Gastroesophageal sphincter (tissue), 4 donors: ENCODE results near the gene MYO3B. TPM values are rescaled to one million over a fixed set of nuclear protein-coding genes. Genes with fewer than 3 reads are reported as not detected.

Experiments
- ATAC-seq: fragments of 150-250 bp; one replicate; pipeline ENCODE4 v1.9.1; 2016; ENCODE audit warnings: mild to moderate bottlenecking, moderate library complexity
- H3K27ac ChIP-seq, 4 donors: fragments of 200-600 bp; sonication (generic) in 3 of 4; 1 replicate in 3 of 4; 2 replicates in 1 of 4; pipeline ENCODE4 v1.5.1; 2016 to 2019
- H3K27me3 ChIP-seq: fragments of 200-600 bp; sonication (generic); one replicate; pipeline ENCODE4 v1.5.1; 2019
- H3K36me3 ChIP-seq, 2 donors: fragments of 200-600 bp; sonication (generic); one replicate each; pipeline ENCODE4 v1.5.1; 2019; ENCODE audit warnings: control low read depth in 1 of 2
- H3K4me1 ChIP-seq, 3 donors: fragments of 200-600 bp; sonication (generic); 1 replicate in 2 of 3; 2 replicates in 1 of 3; pipeline ENCODE4 v1.5.1; 2016 to 2019; ENCODE audit warnings: control low read depth in 2 of 3
- H3K4me3 ChIP-seq, 2 donors: fragments of 200-600 bp; sonication (generic); one replicate each; pipeline ENCODE4 v1.5.1; 2019; ENCODE audit warnings: mild to moderate bottlenecking in 1 of 2, moderate library complexity in 1 of 2
- H3K9me3 ChIP-seq, 3 donors: fragments of 200-600 bp; sonication (generic); one replicate each; pipeline ENCODE4 v1.5.1; 2017 to 2019; ENCODE audit warnings: control low read depth in 2 of 3
- EP300 ChIP-seq: sonication (generic); formaldehyde crosslinking; IDR thresholded peaks from one replicate; pipeline ENCODE4 v1.6.1; 2017; ENCODE audit warnings: antibody characterized with exemption, mild to moderate bottlenecking
- POLR2A ChIP-seq, 2 donors: fragments of 450-650 bp; IDR thresholded peaks; one replicate each; pipeline ENCODE4 v1.6.1; 2017; ENCODE audit warnings: antibody characterized with exemption in 2 of 2, mild to moderate bottlenecking in 2 of 2, moderate library complexity in 1 of 2
- POLR2AphosphoS5 ChIP-seq: sonication (generic); formaldehyde crosslinking; IDR thresholded peaks from one replicate; pipeline ENCODE4 v1.6.1; 2017; ENCODE audit warnings: antibody characterized with exemption
- WGBS, 2 donors: methylation state at CpG; one replicate each; pipeline ENCODE4 v1.1.5; 2018; ENCODE audit warnings: low coverage in 1 of 2; 5-methylcytosine and 5-hydroxymethylcytosine counted together
- total RNA-seq, 4 donors: library from RNA; depleted of rRNA; stranded (reverse); fragments of >200 nt; gene quantifications; one replicate each; pipeline ENCODE4 v1.1.0, GENCODE V29; 2016
- TF ChIP-seq, protein P1 (sequence below), 4 experiments: fragments of 200-600 bp in 2 of 4; fragments of 450-650 bp in 2 of 4; sonication (generic) in 1 of 4; IDR thresholded peaks; one replicate each; pipeline ENCODE4 v1.5.1; 2017 to 2019; ENCODE audit warnings: antibody characterized with exemption in 4 of 4, mild to moderate bottlenecking in 2 of 4, moderate library complexity in 2 of 4

The MYO3B gene
- total RNA-seq, 4 donors from 2014 or later: not detected

DNA sequence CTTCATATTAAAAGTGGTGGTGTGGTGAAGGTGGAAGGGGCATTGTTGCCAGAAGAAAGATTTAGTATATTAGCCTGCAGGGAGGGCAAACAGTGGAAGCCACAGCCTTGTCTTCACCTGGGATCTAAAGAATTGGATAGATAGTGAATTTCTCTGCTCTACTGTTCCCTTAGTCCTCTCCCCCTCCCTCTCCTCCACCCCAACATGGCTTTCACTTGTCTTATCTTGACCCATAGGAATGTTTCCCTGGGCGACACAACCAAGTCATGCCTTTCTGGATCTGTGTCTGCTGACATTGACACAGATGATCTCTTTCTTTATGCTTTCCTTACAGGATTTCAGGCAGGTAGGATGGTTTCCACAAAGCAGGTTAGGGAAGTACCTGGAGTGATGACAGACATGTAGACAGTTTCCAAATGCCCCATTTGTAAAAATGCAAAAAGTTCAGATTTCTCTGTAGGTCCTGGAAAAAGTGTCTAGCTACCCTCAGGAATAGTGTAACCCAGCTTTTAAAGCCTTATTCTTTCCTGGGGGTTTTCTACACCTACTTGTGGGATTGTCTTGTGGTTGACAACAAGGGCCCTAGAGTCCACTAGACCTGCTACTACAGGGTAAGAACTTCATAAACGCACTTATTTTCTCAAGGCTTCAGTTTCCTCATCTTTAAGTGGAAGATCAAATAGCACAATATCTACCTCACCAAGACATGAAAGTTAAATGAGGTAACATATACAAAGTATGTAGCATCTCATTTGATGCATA lies 353.0 kb downstream of the MYO3B start:
- Histone ChIP-seq H3K9me3 (no peaks in the 10 kb centered on the region), H3K27me3 (no peaks in the 10 kb centered on the region), H3K4me1 (peaks cover 0 to 22% (median 12%) of the 10 kb centered on the region in 3 donors), H3K36me3 (no peaks in the 10 kb centered on the region), H3K27ac (peak overlapping the region in 3 of 4 donors; percentile 52 to 68 (median 54)), H3K4me3 (no peak overlapping the region)
- 72 to 88% methylated on average over 2 of the region's 2 CpGs for WGBS, 2 donors
- TF ChIP-seq POLR2A (IDR thresholded peaks at IDR 0.05) (no peak), POLR2AphosphoS5 (no peak), EP300 (no peak)
- TF ChIP-seq, protein P1, sequence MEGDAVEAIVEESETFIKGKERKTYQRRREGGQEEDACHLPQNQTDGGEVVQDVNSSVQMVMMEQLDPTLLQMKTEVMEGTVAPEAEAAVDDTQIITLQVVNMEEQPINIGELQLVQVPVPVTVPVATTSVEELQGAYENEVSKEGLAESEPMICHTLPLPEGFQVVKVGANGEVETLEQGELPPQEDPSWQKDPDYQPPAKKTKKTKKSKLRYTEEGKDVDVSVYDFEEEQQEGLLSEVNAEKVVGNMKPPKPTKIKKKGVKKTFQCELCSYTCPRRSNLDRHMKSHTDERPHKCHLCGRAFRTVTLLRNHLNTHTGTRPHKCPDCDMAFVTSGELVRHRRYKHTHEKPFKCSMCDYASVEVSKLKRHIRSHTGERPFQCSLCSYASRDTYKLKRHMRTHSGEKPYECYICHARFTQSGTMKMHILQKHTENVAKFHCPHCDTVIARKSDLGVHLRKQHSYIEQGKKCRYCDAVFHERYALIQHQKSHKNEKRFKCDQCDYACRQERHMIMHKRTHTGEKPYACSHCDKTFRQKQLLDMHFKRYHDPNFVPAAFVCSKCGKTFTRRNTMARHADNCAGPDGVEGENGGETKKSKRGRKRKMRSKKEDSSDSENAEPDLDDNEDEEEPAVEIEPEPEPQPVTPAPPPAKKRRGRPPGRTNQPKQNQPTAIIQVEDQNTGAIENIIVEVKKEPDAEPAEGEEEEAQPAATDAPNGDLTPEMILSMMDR (IDR thresholded peaks at IDR 0.05): no peak
- no peak for ATAC-seq

DNA sequence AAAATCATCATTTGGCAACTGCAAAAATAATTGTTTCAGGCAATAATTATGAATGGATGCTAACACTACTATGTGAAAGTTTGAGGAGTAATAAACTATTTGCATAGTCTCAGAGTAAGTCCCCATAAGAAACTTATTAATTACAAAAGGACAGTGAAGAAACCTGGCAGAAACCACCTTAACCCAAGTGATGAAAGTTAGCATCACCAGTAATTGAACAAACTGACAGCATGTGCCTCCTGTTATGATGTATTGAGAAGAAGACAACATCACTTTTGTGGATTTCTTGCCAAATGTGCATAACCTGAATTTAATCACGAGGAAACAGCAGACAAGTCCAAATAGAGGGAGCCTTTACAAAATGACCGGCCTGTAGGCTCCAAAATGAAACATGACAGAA lies 353.9 kb downstream of the MYO3B start:
- H3K4me3 ChIP-seq: no peak overlapping the region
- peaks cover 0 to 19% (median 11%) of the 10 kb centered on the region in 3 donors for H3K4me1 ChIP-seq
- 68 to 73% methylated on average over 2 of the region's 2 CpGs for WGBS, 2 donors
- H3K9me3 ChIP-seq: no peaks in the 10 kb centered on the region
- H3K36me3 ChIP-seq: no peaks in the 10 kb centered on the region
- ATAC-seq: no peak
- H3K27me3 ChIP-seq: no peaks in the 10 kb centered on the region
- no peak overlapping the region for H3K27ac ChIP-seq
- TF ChIP-seq POLR2AphosphoS5: no peak
- TF ChIP-seq, protein P1 (IDR thresholded peaks at IDR 0.05): no peak
- no peak for TF ChIP-seq EP300
- no peak for TF ChIP-seq POLR2A (IDR thresholded peaks at IDR 0.05)

DNA sequence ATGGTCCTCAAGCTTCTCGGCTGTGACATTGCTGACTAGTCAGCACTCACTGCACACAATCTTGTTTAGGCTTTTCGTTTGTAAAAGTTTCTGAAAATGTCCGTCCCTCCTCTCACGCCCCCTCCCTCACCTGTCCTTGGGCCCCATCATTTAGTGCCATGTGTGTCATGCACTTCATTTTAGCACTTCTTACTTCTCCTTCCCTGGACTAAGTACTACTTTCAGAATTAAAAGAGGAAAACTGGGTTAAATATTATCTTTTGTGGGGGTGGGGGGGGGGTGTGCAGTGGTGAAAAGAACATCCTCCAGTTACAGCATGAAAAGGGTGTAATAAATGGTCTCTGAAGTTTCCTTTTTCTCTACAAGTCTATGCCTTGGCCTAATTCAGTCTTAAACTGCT lies 355.2 kb downstream of the MYO3B start:
- no peak for ATAC-seq
- Histone ChIP-seq H3K36me3 (no peaks in the 10 kb centered on the region), H3K4me1 (peaks cover 0 to 19% (median 11%) of the 10 kb centered on the region in 3 donors), H3K27ac (no peak overlapping the region), H3K27me3 (no peaks in the 10 kb centered on the region), H3K4me3 (no peak overlapping the region), H3K9me3 (no peaks in the 10 kb centered on the region)
- WGBS, 2 donors: 84 to 90% methylated on average over 2 to 4 of the region's 4 CpGs
- no peak for TF ChIP-seq EP300
- TF ChIP-seq, protein P1 (IDR thresholded peaks at IDR 0.05): no peak
- no peak for TF ChIP-seq POLR2AphosphoS5
- TF ChIP-seq POLR2A (IDR thresholded peaks at IDR 0.05): no peak

DNA sequence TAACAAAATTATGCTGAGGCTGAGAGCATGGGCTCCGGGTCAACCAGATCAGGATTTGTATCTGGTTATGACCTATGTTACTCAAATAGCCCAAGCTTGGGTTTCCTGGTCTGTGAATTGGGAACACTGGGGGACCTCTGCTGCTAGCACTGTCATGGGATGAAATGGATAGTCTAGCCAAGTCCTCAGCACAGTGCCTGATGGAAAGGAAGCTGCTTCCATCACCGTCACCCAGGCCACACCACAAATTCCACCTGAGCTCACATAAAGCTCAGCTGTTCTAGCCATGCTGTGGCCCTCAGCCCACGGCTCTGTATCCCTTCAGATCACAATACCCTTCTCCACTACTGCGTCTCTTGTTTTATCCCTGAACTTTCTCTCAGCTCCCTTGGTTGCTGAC lies 357.6 kb downstream of the MYO3B start:
- whole genome bisulfite sequencing, 2 donors: 87 to 100% methylated on average over 3 of the region's 4 CpGs
- no peak overlapping the region for H3K27ac ChIP-seq
- no peak for ATAC-seq
- no peaks in the 10 kb centered on the region for H3K9me3 ChIP-seq
- H3K36me3 ChIP-seq: no peaks in the 10 kb centered on the region
- H3K4me1 ChIP-seq: peaks cover 0 to 5% (median 3%) of the 10 kb centered on the region in 3 donors
- TF ChIP-seq POLR2A (IDR thresholded peaks at IDR 0.05): no peak
- TF ChIP-seq, protein P1 (IDR thresholded peaks at IDR 0.05): no peak
- no peak for TF ChIP-seq POLR2AphosphoS5
- TF ChIP-seq EP300: no peak
- H3K4me3 ChIP-seq: no peak overlapping the region
- H3K27me3 ChIP-seq: no peaks in the 10 kb centered on the region

DNA sequence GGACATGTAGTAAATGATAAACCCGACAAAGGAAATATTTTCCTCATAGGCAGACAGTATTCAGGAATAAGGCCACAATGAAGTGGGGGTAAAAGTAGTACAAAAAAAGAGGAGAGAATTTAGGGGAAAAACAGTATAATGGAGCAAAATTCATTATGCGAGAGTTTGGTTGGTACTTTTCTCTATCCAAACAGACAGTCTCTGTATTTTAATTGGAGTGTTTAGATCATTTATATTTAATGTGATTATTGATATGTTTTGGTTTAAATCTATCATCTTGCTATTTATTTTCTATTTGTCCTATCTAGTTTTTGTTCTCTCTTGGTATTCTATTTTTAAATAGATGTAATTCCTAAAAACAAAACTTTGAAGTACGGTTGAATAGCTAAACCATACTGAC lies 366.9 kb downstream of the MYO3B start:
- H3K4me3 ChIP-seq: no peak overlapping the region
- no peak for ATAC-seq
- H3K27me3 ChIP-seq: no peaks in the 10 kb centered on the region
- H3K36me3 ChIP-seq: no peaks in the 10 kb centered on the region
- 90 to 97% methylated on average over 3 of the region's 3 CpGs for WGBS, 2 donors
- H3K4me1 ChIP-seq: no peaks in the 10 kb centered on the region
- no peak overlapping the region for H3K27ac ChIP-seq
- TF ChIP-seq POLR2AphosphoS5: no peak
- H3K9me3 ChIP-seq: peaks cover 0 to 16% (median 0%) of the 10 kb centered on the region in 3 donors
